ENCODE data around the gene BCL3. TPM values are rescaled to one million over a fixed set of nuclear protein-coding genes. Genes with fewer than 3 reads are reported as not detected.

BCL3 gene
- polyA plus RNA-seq, 1 donor: 60.2 TPM

GRCh38 chr19:44757057-44757734, 8.7 kb downstream of the BCL3 start:
- DNase-seq: peak in 1 of 2 donors; percentile 43

GRCh38 chr19:44757735-44758505, 9.4 kb downstream of the BCL3 start:
- Histone ChIP-seq H3K9me3 (ENCODE audit: control insufficient read depth, low read depth, low read length) (no peaks in the 10 kb centered on the region), H3K27ac (ENCODE audit: low read length) (peak overlapping the region; percentile 8), H3K4me3 (ENCODE audit: low read length) (peak overlapping the region; percentile 21), H3K36me3 (ENCODE audit: control insufficient read depth, insufficient read depth, low read length) (peaks cover 54% of the 10 kb centered on the region), H3K27me3 (ENCODE audit: control insufficient read depth, insufficient read depth, low read length) (no peaks in the 10 kb centered on the region), H3K4me1 (ENCODE audit: control insufficient read depth, insufficient read depth, low read length) (peaks cover 40% of the 10 kb centered on the region)
- WGBS (ENCODE audit: insufficient coverage, low lambda C conversion rate): no CpG with 5 or more reads among the region's 68 CpGs
- peak; percentile 48 to 71 for DNase-seq

More at GRCh38 chr19:44757057-44757734, 8.7 kb downstream of the BCL3 start:
- Histone ChIP-seq H3K36me3 (ENCODE audit: control insufficient read depth, insufficient read depth, low read length) (peaks cover 61% of the 10 kb centered on the region), H3K27ac (ENCODE audit: low read length) (peak overlapping the region; percentile 8), H3K4me1 (ENCODE audit: control insufficient read depth, insufficient read depth, low read length) (peaks cover 47% of the 10 kb centered on the region), H3K9me3 (ENCODE audit: control insufficient read depth, low read depth, low read length) (no peaks in the 10 kb centered on the region), H3K27me3 (ENCODE audit: control insufficient read depth, insufficient read depth, low read length) (no peaks in the 10 kb centered on the region), H3K4me3 (ENCODE audit: low read length) (peak overlapping the region; percentile 21)
- WGBS (ENCODE audit: insufficient coverage, low lambda C conversion rate): no CpG with 5 or more reads among the region's 53 CpGs

- no CpG with 5 or more reads among the region's 9 CpGs for WGBS (ENCODE audit: insufficient coverage, low lambda C conversion rate)
- Histone ChIP-seq H3K27ac (ENCODE audit: low read length) (no peak overlapping the region), H3K9me3 (ENCODE audit: control insufficient read depth, low read depth, low read length) (no peaks in the 10 kb centered on the region), H3K36me3 (ENCODE audit: control insufficient read depth, insufficient read depth, low read length) (peaks cover 53% of the 10 kb centered on the region), H3K4me3 (ENCODE audit: low read length) (no peak overlapping the region), H3K27me3 (ENCODE audit: control insufficient read depth, insufficient read depth, low read length) (no peaks in the 10 kb centered on the region), H3K4me1 (ENCODE audit: control insufficient read depth, insufficient read depth, low read length) (peaks cover 36% of the 10 kb centered on the region)
- peak in 1 of 2 donors; percentile 34 for DNase-seq
These were observed 10.1 kb downstream of the BCL3 start for GRCh38 chr19:44758596-44758995.

GRCh38 chr19:44759083-44759804, 10.7 kb downstream of the BCL3 start:
- Histone ChIP-seq H3K9me3 (ENCODE audit: control insufficient read depth, low read depth, low read length) (no peaks in the 10 kb centered on the region), H3K4me3 (ENCODE audit: low read length) (no peak overlapping the region)

DNA sequence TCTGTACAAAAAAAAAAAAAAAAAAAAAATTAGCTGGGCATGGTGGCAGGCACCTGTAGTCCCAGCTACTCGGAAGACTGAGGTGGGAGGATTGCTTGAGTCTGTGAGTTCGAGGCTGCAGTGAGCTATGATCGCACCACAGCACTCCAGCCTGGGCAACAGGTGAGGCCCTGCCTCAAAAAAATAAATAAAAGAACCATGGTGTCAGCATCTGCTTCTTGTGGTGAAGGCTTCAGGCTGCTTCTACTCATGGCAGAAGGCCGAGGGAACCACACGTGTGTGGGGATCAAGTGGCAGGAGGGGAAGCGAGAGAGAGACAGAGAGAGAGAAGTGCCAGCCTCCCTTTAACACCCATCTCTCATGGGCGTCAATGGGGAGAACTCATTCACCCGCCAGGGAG, 13.5 kb downstream of the BCL3 start:
- Histone ChIP-seq H3K4me3 (ENCODE audit: low read length) (no peak overlapping the region), H3K27ac (ENCODE audit: low read length) (no peak overlapping the region), H3K27me3 (ENCODE audit: control insufficient read depth, insufficient read depth, low read length) (no peaks in the 10 kb centered on the region), H3K9me3 (ENCODE audit: control insufficient read depth, low read depth, low read length) (no peaks in the 10 kb centered on the region), H3K4me1 (ENCODE audit: control insufficient read depth, insufficient read depth, low read length) (peaks cover 32% of the 10 kb centered on the region), H3K36me3 (ENCODE audit: control insufficient read depth, insufficient read depth, low read length) (peaks cover 33% of the 10 kb centered on the region)
- no CpG with 5 or more reads among the region's 8 CpGs for WGBS (ENCODE audit: insufficient coverage, low lambda C conversion rate)
- DNase-seq: no peak

More at GRCh38 chr19:44759083-44759804, 10.7 kb downstream of the BCL3 start:
- 100% methylated on average over 1 of the region's 10 CpGs for WGBS (ENCODE audit: insufficient coverage, low lambda C conversion rate)
- peaks cover 36% of the 10 kb centered on the region for H3K4me1 ChIP-seq (ENCODE audit: control insufficient read depth, insufficient read depth, low read length)
- no peak overlapping the region for H3K27ac ChIP-seq (ENCODE audit: low read length)
- H3K36me3 ChIP-seq (ENCODE audit: control insufficient read depth, insufficient read depth, low read length): peaks cover 53% of the 10 kb centered on the region
- no peaks in the 10 kb centered on the region for H3K27me3 ChIP-seq (ENCODE audit: control insufficient read depth, insufficient read depth, low read length)
- DNase-seq: no peak

- Histone ChIP-seq H3K27ac (ENCODE audit: low read length) (peak overlapping the region; percentile 88), H3K4me3 (ENCODE audit: low read length) (no peak overlapping the region), H3K27me3 (ENCODE audit: control insufficient read depth, insufficient read depth, low read length) (no peaks in the 10 kb centered on the region), H3K4me1 (ENCODE audit: control insufficient read depth, insufficient read depth, low read length) (peaks cover 28% of the 10 kb centered on the region), H3K36me3 (ENCODE audit: control insufficient read depth, insufficient read depth, low read length) (peaks cover 7% of the 10 kb centered on the region), H3K9me3 (ENCODE audit: control insufficient read depth, low read depth, low read length) (peaks cover 2% of the 10 kb centered on the region)
- WGBS (ENCODE audit: insufficient coverage, low lambda C conversion rate): no CpG with 5 or more reads among the region's 22 CpGs
- DNase-seq: peak; percentile 98 to 99
These were observed 16.8 kb downstream of the BCL3 start for GRCh38 chr19:44765033-44765948.

- no peak for DNase-seq
- Histone ChIP-seq H3K4me1 (ENCODE audit: control insufficient read depth, insufficient read depth, low read length) (peaks cover 33% of the 10 kb centered on the region), H3K27me3 (ENCODE audit: control insufficient read depth, insufficient read depth, low read length) (no peaks in the 10 kb centered on the region), H3K27ac (ENCODE audit: low read length) (peak overlapping the region; percentile 88), H3K9me3 (ENCODE audit: control insufficient read depth, low read depth, low read length) (peaks cover 2% of the 10 kb centered on the region), H3K36me3 (ENCODE audit: control insufficient read depth, insufficient read depth, low read length) (peaks cover 3% of the 10 kb centered on the region), H3K4me3 (ENCODE audit: low read length) (no peak overlapping the region)
- 100% methylated on average over 1 of the region's 3 CpGs for WGBS (ENCODE audit: insufficient coverage, low lambda C conversion rate)
These were observed 17.4 kb downstream of the BCL3 start for GRCh38 chr19:44765949-44766335.

- H3K36me3 ChIP-seq (ENCODE audit: control insufficient read depth, insufficient read depth, low read length): no peaks in the 10 kb centered on the region
- H3K27me3 ChIP-seq (ENCODE audit: control insufficient read depth, insufficient read depth, low read length): no peaks in the 10 kb centered on the region
- H3K4me3 ChIP-seq (ENCODE audit: low read length): no peak overlapping the region
- no peak for DNase-seq
- WGBS (ENCODE audit: insufficient coverage, low lambda C conversion rate): 100% methylated on average over 1 of the region's 11 CpGs
- no peak overlapping the region for H3K27ac ChIP-seq (ENCODE audit: low read length)
- peaks cover 2% of the 10 kb centered on the region for H3K9me3 ChIP-seq (ENCODE audit: control insufficient read depth, low read depth, low read length)
- peaks cover 36% of the 10 kb centered on the region for H3K4me1 ChIP-seq (ENCODE audit: control insufficient read depth, insufficient read depth, low read length)
These were observed 19.0 kb downstream of the BCL3 start for GRCh38 chr19:44767295-44768180.
